Measurements from ENCODE around the gene AKR1B1.

The AKR1B1 gene

GRCh38 chr7:134469622-134470021, 10.7 kb upstream of the AKR1B1 start:
- no peak for DNase-seq (ENCODE audit: low read depth)

GRCh38 chr7:134468475-134468874, 9.6 kb upstream of the AKR1B1 start:
- no peak for DNase-seq (ENCODE audit: low read depth)

GRCh38 chr7:134468054-134468453, 9.2 kb upstream of the AKR1B1 start:
- no peak for DNase-seq (ENCODE audit: low read depth)

- DNase-seq (ENCODE audit: low read depth): no peak
Measured at GRCh38 chr7:134465491-134465890, 6.6 kb upstream of the AKR1B1 start.

GRCh38 chr7:134464496-134464895, 5.6 kb upstream of the AKR1B1 start:
- no peak for DNase-seq (ENCODE audit: low read depth)

GRCh38 chr7:134463751-134464150, 4.9 kb upstream of the AKR1B1 start:
- no peak for DNase-seq (ENCODE audit: low read depth)

GRCh38 chr7:134462337-134462925, 3.5 kb upstream of the AKR1B1 start:
- peak; percentile 86 for DNase-seq (ENCODE audit: low read depth)

GRCh38 chr7:134461916-134462315, 3.0 kb upstream of the AKR1B1 start:
- DNase-seq (ENCODE audit: low read depth): peak; percentile 22

GRCh38 chr7:134459981-134460380, 1.1 kb upstream of the AKR1B1 start:
- DNase-seq (ENCODE audit: low read depth): peak; percentile 76

GRCh38 chr7:134458341-134458805, 527 bp downstream of the AKR1B1 start:
- no peak for DNase-seq (ENCODE audit: low read depth)

- DNase-seq (ENCODE audit: low read depth): no peak
Measured at GRCh38 chr7:134457210-134457609, 1.7 kb downstream of the AKR1B1 start.

GRCh38 chr7:134454277-134454676, 4.6 kb downstream of the AKR1B1 start:
- DNase-seq (ENCODE audit: low read depth): peak; percentile 68

GRCh38 chr7:134453518-134453917, 5.4 kb downstream of the AKR1B1 start:
- no peak for DNase-seq (ENCODE audit: low read depth)

- DNase-seq (ENCODE audit: low read depth): no peak
Measured at GRCh38 chr7:134452991-134453473, 5.9 kb downstream of the AKR1B1 start.

- no peak for DNase-seq (ENCODE audit: low read depth)
Measured at GRCh38 chr7:134452419-134452838, 6.5 kb downstream of the AKR1B1 start.

- no peak for DNase-seq (ENCODE audit: low read depth)
Measured at GRCh38 chr7:134451656-134452055, 7.2 kb downstream of the AKR1B1 start.

- DNase-seq (ENCODE audit: low read depth): no peak
Measured at GRCh38 chr7:134450294-134451000, 8.5 kb downstream of the AKR1B1 start.

GRCh38 chr7:134449680-134450079, 9.2 kb downstream of the AKR1B1 start:
- DNase-seq (ENCODE audit: low read depth): no peak

GRCh38 chr7:134448356-134449229, 10.3 kb downstream of the AKR1B1 start:
- DNase-seq (ENCODE audit: low read depth): peak; percentile 91

GRCh38 chr7:134447383-134447782, 11.5 kb downstream of the AKR1B1 start:
- DNase-seq (ENCODE audit: low read depth): no peak

- DNase-seq (ENCODE audit: low read depth): no peak
Measured at GRCh38 chr7:134446923-134447322, 12.0 kb downstream of the AKR1B1 start.

- DNase-seq (ENCODE audit: low read depth): no peak
Measured at GRCh38 chr7:134446446-134446845, 12.5 kb downstream of the AKR1B1 start.

- no peak for DNase-seq (ENCODE audit: low read depth)
Measured at GRCh38 chr7:134444961-134445315, 14.0 kb downstream of the AKR1B1 start.

Data from iris pigment epithelial cell (primary cell).